Ishikawa (cell line): ENCODE data around the gene PRKAR2A.
A peak's percentile ranks its signal among the peaks of the same experiment; 100 is the strongest.

Experiments used
- CEBPB ChIP-seq: IDR thresholded peaks from 2 replicates; pipeline ENCODE4 v1.6.1; 2012
- CREB1 ChIP-seq: IDR thresholded peaks from 2 replicates; pipeline ENCODE4 v1.6.1; 2012; ENCODE audit warnings: low read depth
- EGR1 ChIP-seq: IDR thresholded peaks from 2 replicates; pipeline ENCODE4 v1.6.1; 2012
- EP300 ChIP-seq: IDR thresholded peaks from 2 replicates; pipeline ENCODE4 v1.6.1; 2012; ENCODE audit warnings: borderline replicate concordance
- FOXM1 ChIP-seq: IDR thresholded peaks from 2 replicates; pipeline ENCODE4 v1.6.1; 2012; ENCODE audit warnings: low read depth, borderline replicate concordance
- MAX ChIP-seq: IDR thresholded peaks from 2 replicates; pipeline ENCODE4 v1.6.1; 2012
- NFIC ChIP-seq: IDR thresholded peaks from 2 replicates; pipeline ENCODE4 v1.6.1; 2012
- RAD21 ChIP-seq: IDR thresholded peaks from 2 replicates; pipeline ENCODE4 v1.6.1; 2012; ENCODE audit warnings: low read depth
- REST ChIP-seq: IDR thresholded peaks from 2 replicates; pipeline ENCODE4 v1.6.1; 2012; ENCODE audit warnings: low read depth, mild to moderate bottlenecking
- TAF1 ChIP-seq: IDR thresholded peaks from 2 replicates; pipeline ENCODE4 v1.6.1; 2012; ENCODE audit warnings: low read depth, mild to moderate bottlenecking
- TCF12 ChIP-seq: IDR thresholded peaks from 2 replicates; pipeline ENCODE4 v1.6.1; 2012; ENCODE audit warnings: low read depth
- TEAD4 ChIP-seq: IDR thresholded peaks from 2 replicates; pipeline ENCODE4 v1.6.1; 2012
- USF1 ChIP-seq: IDR thresholded peaks from 2 replicates; pipeline ENCODE4 v1.6.1; 2012
- YY1 ChIP-seq: IDR thresholded peaks from 2 replicates; pipeline ENCODE4 v1.6.1; 2012; ENCODE audit warnings: low read depth
- ZBTB7A ChIP-seq: IDR thresholded peaks from 2 replicates; pipeline ENCODE4 v1.6.1; 2012; ENCODE audit warnings: low read depth

PRKAR2A gene

GRCh38 chr3:48747015-48747615 lies 100.6 kb downstream of the PRKAR2A start:
- no peak for TF ChIP-seq MAX
- TF ChIP-seq TAF1: no peak
- no peak for TF ChIP-seq YY1
- TF ChIP-seq EP300: no peak
- TF ChIP-seq CEBPB: no peak
- TF ChIP-seq REST: no peak
- TF ChIP-seq TCF12: no peak
- TF ChIP-seq EGR1: no peak
- no peak for TF ChIP-seq RAD21
- no peak for TF ChIP-seq TEAD4
- TF ChIP-seq USF1: no peak
- no peak for TF ChIP-seq FOXM1

GRCh38 chr3:48743773-48744172 lies 103.9 kb downstream of the PRKAR2A start:
- no peak for TF ChIP-seq CREB1
- no peak for TF ChIP-seq REST
- no peak for TF ChIP-seq ZBTB7A
- TF ChIP-seq FOXM1: no peak
- no peak for TF ChIP-seq TCF12
- no peak for TF ChIP-seq TEAD4
- TF ChIP-seq EGR1: no peak
- no peak for TF ChIP-seq CEBPB
- no peak for TF ChIP-seq EP300
- no peak for TF ChIP-seq USF1
- TF ChIP-seq YY1: no peak
- no peak for TF ChIP-seq RAD21
- no peak for TF ChIP-seq MAX

- 0 out of 2 replicates have a peak, but pooled peaks have one; percentile 2 for TF ChIP-seq USF1
- peak; percentile 58 for TF ChIP-seq RAD21
- TF ChIP-seq TAF1: no peak
- TF ChIP-seq TEAD4: no peak
- TF ChIP-seq TCF12: no peak
- TF ChIP-seq YY1: no peak
- no peak for TF ChIP-seq CEBPB
- TF ChIP-seq MAX: peak; percentile 33; the same call in 1 of the 2 replicates
- TF ChIP-seq EP300: no peak
- TF ChIP-seq ZBTB7A: no peak
- no peak for TF ChIP-seq EGR1
- TF ChIP-seq FOXM1: no peak
- TF ChIP-seq REST: no peak
- no peak for TF ChIP-seq CREB1
- TF ChIP-seq NFIC: peak; percentile 65
Measured at GRCh38 chr3:48739955-48740823, 107.5 kb downstream of the PRKAR2A start.
